Large intestine (tissue), 12 donors: ENCODE data around the gene ANO7. TPM values are rescaled to one million over a fixed set of nuclear protein-coding genes. Genes with fewer than 3 reads are reported as not detected.

Experiments used
- DNase-seq, 2 donors: peaks; one replicate each; pipeline versions ENCODE4 v3.0.0 to v3.0.0-alpha.2; 2013
- H3K27ac ChIP-seq: one replicate; pipeline ENCODE4 v1.5.1; 2013; ENCODE audit warnings: low read length
- H3K27me3 ChIP-seq: 2 replicates; pipeline ENCODE4 v1.6.1; 2013; ENCODE audit warnings: low read length; ENCODE audit not compliant: control insufficient read depth, insufficient read depth
- H3K36me3 ChIP-seq: 2 replicates; pipeline ENCODE4 v1.6.1; 2013; ENCODE audit warnings: low read length; ENCODE audit not compliant: control insufficient read depth, insufficient read depth
- H3K4me1 ChIP-seq: one replicate; pipeline ENCODE4 v1.6.1; 2013; ENCODE audit warnings: low read length; ENCODE audit not compliant: control insufficient read depth, insufficient read depth
- H3K4me3 ChIP-seq: one replicate; pipeline ENCODE4 v1.5.1; 2013; ENCODE audit warnings: low read length
- H3K9me3 ChIP-seq: one replicate; pipeline ENCODE4 v1.6.1; 2013; ENCODE audit warnings: mild to moderate bottlenecking, low read depth, low read length, moderate library complexity; ENCODE audit not compliant: control insufficient read depth
- WGBS: methylation state at CpG from one replicate; pipeline ENCODE4 v1.1.5; 2013; ENCODE audit warnings: low lambda C conversion rate; ENCODE audit not compliant: insufficient coverage; 5-methylcytosine and 5-hydroxymethylcytosine counted together
- long read RNA-seq, 11 donors: transcript quantifications; one replicate each; lab custom pipeline, GENCODE V29; 2026
- polyA plus RNA-seq: library from polyadenylated mRNA; unstranded; fragments of 120-200 nt; gene quantifications from one replicate; pipeline ENCODE4 v1.2.1, GENCODE V29; 2013

Gene ANO7
- 31.7 TPM for polyA plus RNA-seq
- long read RNA-seq, donor 1, partial matches to known transcripts, result 0 of 1 reads
- long read RNA-seq, donor 1, other reads (novel, unspliced or antisense), result 0 of 1 reads
- long read RNA-seq, donor 2, partial matches to known transcripts, result 0 of 1 reads
- long read RNA-seq, donor 2, other reads (novel, unspliced or antisense), result 0 of 1 reads
- long read RNA-seq, donor 3, result 0 reads
- long read RNA-seq, donor 4, partial matches to known transcripts, result 0 of 1 reads
- long read RNA-seq, donor 4, other reads (novel, unspliced or antisense), result 0 of 1 reads
- long read RNA-seq, donor 5, partial matches to known transcripts, result 0 of 1 reads
- long read RNA-seq, donor 5, other reads (novel, unspliced or antisense), result 0 of 1 reads
- long read RNA-seq, donor 6, partial matches to known transcripts, result 29 of 30 reads
- long read RNA-seq, donor 6, other reads (novel, unspliced or antisense), result 0 of 30 reads
- long read RNA-seq, donor 7, result 0 reads
- long read RNA-seq, donor 8, partial matches to known transcripts, result 0 of 5 reads
- long read RNA-seq, donor 8, other reads (novel, unspliced or antisense), result 0 of 5 reads
- long read RNA-seq, donor 9, partial matches to known transcripts, result 304 of 304 reads
- long read RNA-seq, donor 9, other reads (novel, unspliced or antisense), result 0 of 304 reads
- long read RNA-seq, donor 10, partial matches to known transcripts, result 0 of 3 reads
- long read RNA-seq, donor 10, other reads (novel, unspliced or antisense), result 0 of 3 reads
- long read RNA-seq, donor 11, partial matches to known transcripts, result 290 of 296 reads
- long read RNA-seq, donor 11, other reads (novel, unspliced or antisense), result 5 of 296 reads

DNA sequence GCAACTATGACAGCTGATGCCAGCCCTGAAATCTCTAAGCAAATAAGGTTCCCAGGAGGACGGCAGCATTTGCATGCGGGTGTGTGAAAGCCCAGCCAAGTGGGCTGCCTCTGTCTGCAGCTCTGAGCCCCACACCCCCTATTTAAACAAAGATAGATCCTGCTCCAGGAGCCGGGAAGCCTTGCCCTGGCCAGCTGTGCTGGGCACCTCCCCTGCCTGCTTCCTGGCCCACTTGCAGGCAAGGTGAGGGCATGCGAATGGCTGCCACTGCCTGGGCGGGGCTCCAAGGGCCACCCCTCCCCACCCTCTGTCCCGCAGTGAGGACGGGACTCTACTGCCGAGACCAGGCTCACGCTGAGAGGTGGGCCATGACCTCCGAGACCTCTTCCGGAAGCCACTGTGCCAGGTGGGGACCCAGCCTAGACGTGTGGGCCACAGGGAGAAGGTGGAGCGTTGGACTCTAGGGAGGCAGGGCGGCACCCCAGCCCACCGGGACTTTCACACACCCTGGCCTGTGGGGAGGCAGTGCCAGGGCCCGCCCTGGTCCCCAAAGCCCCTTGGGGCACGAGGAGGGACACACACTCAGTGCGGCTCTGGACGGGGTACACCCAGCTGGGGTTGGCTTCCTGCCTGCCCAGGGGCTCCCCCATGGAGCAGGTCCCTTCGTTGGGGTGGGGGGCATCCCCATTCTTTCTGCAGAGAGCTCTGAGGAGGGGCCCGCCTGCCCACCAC is at the start of gene ANO7:
Gene ANO7 (plus strand): TSS at position 317 of the 732 bp plus-strand sequence. CDS start 1,387 bp downstream, outside the sequence.
- no peaks in the 10 kb centered on the region for H3K4me1 ChIP-seq
- H3K36me3 ChIP-seq, result peaks cover 1% of the 10 kb centered on the region
- H3K27me3 ChIP-seq, result peaks cover 4% of the 10 kb centered on the region
- peak within 1 kb of the TSS; percentile 23 for H3K4me3 ChIP-seq
- WGBS, result no CpG with 5 or more reads among the region's 21 CpGs
- peak; percentile 31 to 55 for DNase-seq
- H3K27ac ChIP-seq, result no peak within 1 kb of the TSS
- H3K9me3 ChIP-seq, result no peaks in the 10 kb centered on the region

- no peaks in the 10 kb centered on the region for H3K9me3 ChIP-seq
- H3K27me3 ChIP-seq, result no peaks in the 10 kb centered on the region
- no peak overlapping the region for H3K4me3 ChIP-seq
- H3K27ac ChIP-seq, result no peak overlapping the region
- peaks cover 9% of the 10 kb centered on the region for H3K4me1 ChIP-seq
- WGBS, result no CpG with 5 or more reads among the region's 24 CpGs
- no peak for DNase-seq
- H3K36me3 ChIP-seq, result peaks cover 16% of the 10 kb centered on the region
Measured at GRCh38 chr2:241139531-241140444, 48.7 kb upstream of the ANO7 start.

DNA sequence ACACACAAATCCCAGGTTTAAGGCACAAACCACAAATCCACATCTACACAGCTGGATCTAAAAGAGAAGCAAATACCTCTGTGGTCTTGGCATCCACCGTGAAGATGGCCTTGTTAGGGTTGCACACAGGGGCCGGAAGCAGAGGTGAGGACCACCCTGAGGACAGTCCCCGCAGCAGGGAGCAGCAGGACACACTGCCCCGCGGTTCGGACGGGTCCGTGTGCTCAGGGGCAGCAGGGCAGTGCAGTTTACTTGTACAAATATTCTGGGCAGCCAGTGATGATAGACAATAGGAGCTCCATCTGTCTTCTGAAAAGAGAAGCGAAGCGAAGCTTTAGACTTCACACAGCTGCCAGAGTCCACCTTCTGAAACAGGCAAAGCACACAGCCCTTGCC is 48.0 kb upstream of the ANO7 start:
- no peak for DNase-seq
- no peak overlapping the region for H3K4me3 ChIP-seq
- no peaks in the 10 kb centered on the region for H3K27me3 ChIP-seq
- H3K4me1 ChIP-seq, result peaks cover 9% of the 10 kb centered on the region
- H3K36me3 ChIP-seq, result peaks cover 16% of the 10 kb centered on the region
- H3K27ac ChIP-seq, result no peak overlapping the region
- H3K9me3 ChIP-seq, result no peaks in the 10 kb centered on the region
- no CpG with 5 or more reads among the region's 10 CpGs for WGBS

- Histone ChIP-seq H3K4me1 (peaks cover 1% of the 10 kb centered on the region), H3K27me3 (no peaks in the 10 kb centered on the region), H3K27ac (no peak overlapping the region), H3K9me3 (no peaks in the 10 kb centered on the region), H3K4me3 (no peak overlapping the region), H3K36me3 (peaks cover 16% of the 10 kb centered on the region)
- WGBS, result no CpG with 5 or more reads among the region's 14 CpGs
- no peak for DNase-seq
Measured at GRCh38 chr2:241141214-241141770, 47.2 kb upstream of the ANO7 start.

DNA sequence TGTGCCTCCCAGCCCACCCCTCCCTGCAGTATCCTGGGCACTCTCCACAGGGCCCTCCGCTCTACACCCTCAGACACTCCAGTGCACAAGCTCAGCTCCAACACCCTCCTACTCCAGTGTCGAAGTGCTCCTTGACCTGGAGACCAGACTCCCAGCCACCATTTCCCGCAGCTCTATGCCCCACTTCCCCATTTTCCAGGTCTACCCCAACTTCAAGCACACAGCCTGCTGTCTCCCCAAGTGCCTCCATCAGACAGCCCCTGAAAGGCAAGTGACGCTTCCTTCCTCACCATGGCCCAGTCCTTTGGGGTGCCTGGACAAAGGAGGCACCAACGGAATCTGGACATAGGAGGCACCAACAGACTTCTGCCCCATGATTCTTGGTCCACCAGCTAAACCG is 46.4 kb upstream of the ANO7 start:
- Histone ChIP-seq H3K4me1 (no peaks in the 10 kb centered on the region), H3K27ac (no peak overlapping the region), H3K36me3 (peaks cover 16% of the 10 kb centered on the region), H3K4me3 (no peak overlapping the region), H3K9me3 (no peaks in the 10 kb centered on the region), H3K27me3 (no peaks in the 10 kb centered on the region)
- no peak for DNase-seq
- no CpG with 5 or more reads among the region's 6 CpGs for WGBS

GRCh38 chr2:241142593-241142992 is 45.9 kb upstream of the ANO7 start:
- no peaks in the 10 kb centered on the region for H3K4me1 ChIP-seq
- no CpG with 5 or more reads among the region's 9 CpGs for WGBS
- no peaks in the 10 kb centered on the region for H3K27me3 ChIP-seq
- H3K36me3 ChIP-seq, result peaks cover 13% of the 10 kb centered on the region
- peak in 1 of 2 donors; percentile 29 for DNase-seq
- H3K9me3 ChIP-seq, result no peaks in the 10 kb centered on the region
- no peak overlapping the region for H3K4me3 ChIP-seq
- H3K27ac ChIP-seq, result no peak overlapping the region

GRCh38 chr2:241146286-241146685 is 42.2 kb upstream of the ANO7 start:
- DNase-seq, result no peak
- H3K36me3 ChIP-seq, result peaks cover 6% of the 10 kb centered on the region
- WGBS, result 100% methylated on average over 2 of the region's 4 CpGs

GRCh38 chr2:241147336-241147735 is 41.1 kb upstream of the ANO7 start:
- DNase-seq, result no peak
- Histone ChIP-seq H3K4me1 (peaks cover 8% of the 10 kb centered on the region), H3K27ac (no peak overlapping the region), H3K9me3 (no peaks in the 10 kb centered on the region), H3K36me3 (peaks cover 4% of the 10 kb centered on the region), H3K4me3 (no peak overlapping the region), H3K27me3 (no peaks in the 10 kb centered on the region)
- WGBS, result 100% methylated on average over 1 of the region's 3 CpGs

More at GRCh38 chr2:241146286-241146685, 42.2 kb upstream of the ANO7 start:
- no peak overlapping the region for H3K4me3 ChIP-seq
- no peak overlapping the region for H3K27ac ChIP-seq
- H3K4me1 ChIP-seq, result peaks cover 7% of the 10 kb centered on the region
- H3K27me3 ChIP-seq, result no peaks in the 10 kb centered on the region
- no peaks in the 10 kb centered on the region for H3K9me3 ChIP-seq

DNA sequence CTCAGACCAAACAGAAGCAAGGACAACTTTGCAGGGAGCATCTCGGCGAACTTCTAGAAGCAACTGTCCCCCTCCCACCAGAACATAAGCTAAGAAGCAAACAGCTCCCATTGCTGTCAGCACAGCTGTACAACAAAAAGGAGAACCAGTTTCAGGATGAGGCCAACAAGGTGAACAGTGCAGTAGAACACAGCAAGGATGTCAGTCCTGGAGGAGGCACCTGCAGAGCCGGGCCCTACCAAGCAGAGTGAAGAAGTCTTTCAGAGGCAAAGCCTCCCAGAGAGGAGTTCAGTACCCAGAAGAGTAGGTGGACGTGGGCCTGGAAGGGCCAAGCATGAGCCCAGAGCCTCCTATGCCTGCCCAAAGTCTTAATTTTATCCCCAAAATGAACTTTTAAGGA is 40.2 kb upstream of the ANO7 start:
- H3K36me3 ChIP-seq, result peaks cover under 1% of the 10 kb centered on the region
- H3K9me3 ChIP-seq, result no peaks in the 10 kb centered on the region
- no peak for DNase-seq
- no CpG with 5 or more reads among the region's 4 CpGs for WGBS
- H3K4me3 ChIP-seq, result peak overlapping the region; percentile 30
- H3K27ac ChIP-seq, result no peak overlapping the region
- H3K27me3 ChIP-seq, result no peaks in the 10 kb centered on the region
- H3K4me1 ChIP-seq, result peaks cover 8% of the 10 kb centered on the region
